ENCODE data around the gene BTBD2.

GRCh38 chr19:2043961-2044708 lies 28.6 kb upstream of the BTBD2 start:
- TF ChIP-seq POLR2AphosphoS5 (IDR thresholded peaks at IDR 0.05) (no peak), CTCF (IDR thresholded peaks at IDR 0.05) (no peak), EP300 (IDR thresholded peaks at IDR 0.05) (no peak), POLR2A (IDR thresholded peaks at IDR 0.05) (no peak)

Data from sigmoid colon (tissue), 4 donors.